Fibroblast of lung (primary cell): Measurements from ENCODE around the gene TNS3. TPM values are rescaled to one million over a fixed set of nuclear protein-coding genes. Genes with fewer than 3 reads are reported as not detected.

Source experiments
- DNase-seq, 2 donors: peaks; one replicate each; pipeline versions ENCODE4 v3.0.0 to v3.0.0-alpha.2; 2010; ENCODE audit warnings: low read depth in 2 of 2
- H2AFZ ChIP-seq: 2 replicates; pipeline ENCODE4 v1.5.1; 2012; ENCODE audit warnings: low read length, control low read depth, inconsistent platforms
- H3K27ac ChIP-seq: 2 replicates; pipeline ENCODE4 v1.5.1; 2011; ENCODE audit warnings: low read length, control low read depth; ENCODE audit not compliant: insufficient read depth
- H3K27me3 ChIP-seq: 2 replicates; pipeline ENCODE4 v1.5.1; 2011; ENCODE audit warnings: mild to moderate bottlenecking, low read length; ENCODE audit not compliant: control insufficient read depth, insufficient read depth
- H3K36me3 ChIP-seq: 2 replicates; pipeline ENCODE4 v1.5.1; 2011; ENCODE audit warnings: low read length; ENCODE audit not compliant: control insufficient read depth, insufficient read depth
- H3K4me1 ChIP-seq: 2 replicates; pipeline ENCODE4 v1.5.1; 2011; ENCODE audit warnings: low read length; ENCODE audit not compliant: control insufficient read depth, insufficient read depth; ENCODE audit errors: extremely low read depth
- H3K4me2 ChIP-seq: 2 replicates; pipeline ENCODE4 v1.5.1; 2011; ENCODE audit warnings: low read length, control low read depth; ENCODE audit not compliant: insufficient read depth; ENCODE audit errors: extremely low read depth
- H3K4me3 ChIP-seq, 4 experiments: fragments of 200-600 bp in 1 of 4; sonication (generic) in 1 of 4; replicated peaks in 1 of 4; 2 replicates each; pipeline ENCODE4 v1.5.1; 2011 to 2016; ENCODE audit warnings: low read length in 4 of 4, low read depth in 3 of 4, mild to moderate bottlenecking in 3 of 4, control low read depth in 2 of 4, inconsistent platforms in 1 of 4, mixed read lengths in 1 of 4; ENCODE audit not compliant: insufficient read depth in 1 of 4; ENCODE audit errors: control extremely low read depth in 1 of 4
- H3K79me2 ChIP-seq: 2 replicates; pipeline ENCODE4 v1.5.1; 2012; ENCODE audit warnings: mild to moderate bottlenecking, low read length, inconsistent platforms; ENCODE audit not compliant: control insufficient read depth, insufficient read depth
- H3K9ac ChIP-seq: 2 replicates; pipeline ENCODE4 v1.5.1; 2011; ENCODE audit warnings: mild to moderate bottlenecking, low read length, control low read depth; ENCODE audit not compliant: insufficient read depth
- H3K9me3 ChIP-seq: 2 replicates; pipeline ENCODE4 v1.5.1; 2012; ENCODE audit warnings: low read depth, low read length; ENCODE audit not compliant: control insufficient read depth, insufficient read depth
- H4K20me1 ChIP-seq: 2 replicates; pipeline ENCODE4 v1.5.1; 2011; ENCODE audit warnings: low read length; ENCODE audit not compliant: control insufficient read depth, insufficient read depth; ENCODE audit errors: extremely low read depth
- EZH2 ChIP-seq: IDR thresholded peaks from 2 replicates; pipeline ENCODE4 v1.5.1; 2012; ENCODE audit warnings: low read length, control low read depth, mild to moderate bottlenecking; ENCODE audit errors: missing control alignments
- polyA plus RNA-seq, 2 donors: library from polyadenylated mRNA; depleted of rRNA in 1 of 2; stranded (reverse) in 1 of 2; unstranded in 1 of 2; fragments of >200 nt; gene quantifications; 2 replicates each; pipeline ENCODE4 v1.2.1, GENCODE V29; 2011 to 2012; ENCODE audit warnings: missing spikeins in 1 of 2
- total RNA-seq: library from RNA; depleted of rRNA; stranded (reverse); fragments of >200 nt; gene quantifications from 2 replicates; pipeline ENCODE4 v1.2.1, GENCODE V29; 2014
- TF ChIP-seq, protein P1 (sequence below), 2 donors: IDR thresholded peaks in 1 of 2; conservative IDR thresholded peaks in 1 of 2; 1 replicate in 1 of 2; 2 replicates in 1 of 2; pipeline ENCODE4 v1.5.1; 2011 to 2012; ENCODE audit warnings: low read length in 2 of 2, control low read depth in 1 of 2, inconsistent platforms in 1 of 2, low read depth in 1 of 2, mild to moderate bottlenecking in 1 of 2

The TNS3 gene
- total and polyA plus RNA-seq, 2 donors (not counting 1 experiment from before 2014, with no cell fraction given): 74.4 to 88.8 TPM

DNA sequence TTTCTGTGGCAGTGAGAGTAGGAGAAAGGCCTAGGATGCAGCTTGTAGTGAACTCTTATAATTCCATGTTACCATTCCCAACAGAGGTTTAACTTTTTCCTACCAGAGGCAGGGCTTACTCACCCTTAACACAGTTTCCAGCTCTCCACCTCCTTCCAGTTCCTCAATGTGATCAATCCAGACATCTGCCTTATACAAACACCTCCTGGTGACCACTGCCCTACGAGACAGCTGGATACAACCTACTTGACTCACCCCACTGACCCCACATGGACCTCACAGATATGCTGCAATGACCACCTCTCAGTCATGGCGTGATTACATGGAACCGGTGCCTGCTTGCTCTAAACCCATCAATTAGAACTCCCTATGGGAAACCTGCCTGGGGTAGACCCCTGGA lies 326.5 kb downstream of the TNS3 start:
- Histone ChIP-seq H3K4me1 (peaks cover 10% of the 10 kb centered on the region), H3K27me3 (no peaks in the 10 kb centered on the region), H4K20me1 (no peaks in the 10 kb centered on the region), H2AFZ (no peak overlapping the region), H3K4me3 (no peak overlapping the region), H3K36me3 (no peaks in the 10 kb centered on the region), H3K79me2 (no peaks in the 10 kb centered on the region), H3K9me3 (no peaks in the 10 kb centered on the region), H3K4me2 (no peak overlapping the region), H3K27ac (no peak overlapping the region), H3K9ac (no peak overlapping the region)
- no peak for DNase-seq
- TF ChIP-seq, protein P1, sequence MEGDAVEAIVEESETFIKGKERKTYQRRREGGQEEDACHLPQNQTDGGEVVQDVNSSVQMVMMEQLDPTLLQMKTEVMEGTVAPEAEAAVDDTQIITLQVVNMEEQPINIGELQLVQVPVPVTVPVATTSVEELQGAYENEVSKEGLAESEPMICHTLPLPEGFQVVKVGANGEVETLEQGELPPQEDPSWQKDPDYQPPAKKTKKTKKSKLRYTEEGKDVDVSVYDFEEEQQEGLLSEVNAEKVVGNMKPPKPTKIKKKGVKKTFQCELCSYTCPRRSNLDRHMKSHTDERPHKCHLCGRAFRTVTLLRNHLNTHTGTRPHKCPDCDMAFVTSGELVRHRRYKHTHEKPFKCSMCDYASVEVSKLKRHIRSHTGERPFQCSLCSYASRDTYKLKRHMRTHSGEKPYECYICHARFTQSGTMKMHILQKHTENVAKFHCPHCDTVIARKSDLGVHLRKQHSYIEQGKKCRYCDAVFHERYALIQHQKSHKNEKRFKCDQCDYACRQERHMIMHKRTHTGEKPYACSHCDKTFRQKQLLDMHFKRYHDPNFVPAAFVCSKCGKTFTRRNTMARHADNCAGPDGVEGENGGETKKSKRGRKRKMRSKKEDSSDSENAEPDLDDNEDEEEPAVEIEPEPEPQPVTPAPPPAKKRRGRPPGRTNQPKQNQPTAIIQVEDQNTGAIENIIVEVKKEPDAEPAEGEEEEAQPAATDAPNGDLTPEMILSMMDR (conservative IDR thresholded peaks at IDR 0.05 in 1 of 2, IDR thresholded peaks at IDR 0.05 in 1 of 2; ENCODE audit: low read depth in 1 of 2, low read length in 2 of 2): no peak
- TF ChIP-seq EZH2: no peak

- no peak overlapping the region for H2AFZ ChIP-seq
- H3K4me3 ChIP-seq: no peak overlapping the region
- no peak overlapping the region for H3K4me2 ChIP-seq
- H3K4me1 ChIP-seq: peaks cover 10% of the 10 kb centered on the region
- no peak overlapping the region for H3K9ac ChIP-seq
- no peak overlapping the region for H3K27ac ChIP-seq
- H3K27me3 ChIP-seq: no peaks in the 10 kb centered on the region
- no peaks in the 10 kb centered on the region for H4K20me1 ChIP-seq
- H3K36me3 ChIP-seq: no peaks in the 10 kb centered on the region
- no peak for TF ChIP-seq EZH2
- TF ChIP-seq, protein P1 (conservative IDR thresholded peaks at IDR 0.05 in 1 of 2, IDR thresholded peaks at IDR 0.05 in 1 of 2; ENCODE audit: low read depth in 1 of 2, low read length in 2 of 2): no peak
- H3K79me2 ChIP-seq: no peaks in the 10 kb centered on the region
- DNase-seq: no peak
- no peaks in the 10 kb centered on the region for H3K9me3 ChIP-seq
Observed at GRCh38 chr7:47255007-47255406, 326.9 kb downstream of the TNS3 start.

- no peaks in the 10 kb centered on the region for H3K9me3 ChIP-seq
- H2AFZ ChIP-seq: peak overlapping the region; percentile 35
- H3K27me3 ChIP-seq: no peaks in the 10 kb centered on the region
- H3K4me3 ChIP-seq: peak overlapping the region; percentile 48 to 65 (median 54)
- TF ChIP-seq EZH2: no peak
- TF ChIP-seq, protein P1 (conservative IDR thresholded peaks at IDR 0.05 in 1 of 2, IDR thresholded peaks at IDR 0.05 in 1 of 2; ENCODE audit: low read depth in 1 of 2, low read length in 2 of 2): peak in 1 of 2 donors; percentile 52
- H3K9ac ChIP-seq: peak overlapping the region; percentile 51
- H4K20me1 ChIP-seq: no peaks in the 10 kb centered on the region
- peak overlapping the region; percentile 81 for H3K4me2 ChIP-seq
- no peaks in the 10 kb centered on the region for H3K36me3 ChIP-seq
- H3K27ac ChIP-seq: peak overlapping the region; percentile 9
- peak; percentile 56 to 61 for DNase-seq
- no peaks in the 10 kb centered on the region for H3K79me2 ChIP-seq
- H3K4me1 ChIP-seq: peaks cover 10% of the 10 kb centered on the region
Observed at GRCh38 chr7:47254081-47254977, 327.6 kb downstream of the TNS3 start.
